Mesenchymal stem cell (in vitro differentiated cells and primary cell): ENCODE measurements around the gene ZNF407.

Source experiments
- DNase-seq: peaks from one replicate; pipeline ENCODE4 v3.0.0-alpha.2; 2013
- H2AFZ ChIP-seq: one replicate; pipeline ENCODE4 v1.6.1; 2013; ENCODE audit warnings: low read depth, mild to moderate bottlenecking, control low read depth, inconsistent platforms, low read length, moderate library complexity
- H2AK5ac ChIP-seq: 2 replicates; pipeline ENCODE4 v1.6.1; 2013; ENCODE audit warnings: low read length, moderate library complexity, mild to moderate bottlenecking, inconsistent platforms; ENCODE audit not compliant: severe bottlenecking
- H2BK120ac ChIP-seq: one replicate; pipeline ENCODE4 v1.6.1; 2013; ENCODE audit warnings: low read depth, mild to moderate bottlenecking, inconsistent platforms, low read length, moderate library complexity
- H2BK12ac ChIP-seq, 2 experiments: one replicate each; pipeline ENCODE4 v1.6.1; 2013; ENCODE audit warnings: inconsistent platforms in 2 of 2, low read length in 2 of 2, mild to moderate bottlenecking in 2 of 2, moderate library complexity in 2 of 2, control low read depth in 1 of 2
- H2BK15ac ChIP-seq: one replicate; pipeline ENCODE4 v1.6.1; 2013; ENCODE audit warnings: mild to moderate bottlenecking, low read depth, inconsistent platforms; ENCODE audit not compliant: poor library complexity, severe bottlenecking
- H2BK5ac ChIP-seq: 2 replicates; pipeline ENCODE4 v1.6.1; 2013; ENCODE audit warnings: low read depth, mild to moderate bottlenecking, low read length, control low read depth, inconsistent platforms; ENCODE audit not compliant: poor library complexity, severe bottlenecking
- H3K14ac ChIP-seq, 2 experiments: one replicate each; pipeline ENCODE4 v1.6.1; 2013; ENCODE audit warnings: inconsistent platforms in 2 of 2, low read length in 2 of 2, control low read depth in 1 of 2, mild to moderate bottlenecking in 1 of 2, moderate library complexity in 1 of 2
- H3K18ac ChIP-seq, 2 experiments: one replicate each; pipeline ENCODE4 v1.6.1; 2013; ENCODE audit warnings: inconsistent platforms in 2 of 2, low read length in 2 of 2, control low read depth in 1 of 2, low read depth in 1 of 2, mild to moderate bottlenecking in 1 of 2
- H3K23ac ChIP-seq, 2 experiments: one replicate each; pipeline ENCODE4 v1.6.1; 2013; ENCODE audit warnings: inconsistent platforms in 2 of 2, low read length in 2 of 2, mild to moderate bottlenecking in 2 of 2, moderate library complexity in 2 of 2, control low read depth in 1 of 2
- H3K27ac ChIP-seq: 2 replicates; pipeline ENCODE4 v1.5.1; 2013; ENCODE audit warnings: mild to moderate bottlenecking, moderate library complexity, low read length, control low read depth, inconsistent platforms; ENCODE audit not compliant: poor library complexity, severe bottlenecking
- H3K27me3 ChIP-seq, 2 experiments: 2 replicates each; pipeline versions ENCODE4 v1.6.1 to v1.7.0; 2013; ENCODE audit warnings: low read length in 2 of 2, mild to moderate bottlenecking in 2 of 2, moderate library complexity in 2 of 2, control low read depth in 1 of 2, inconsistent platforms in 1 of 2; ENCODE audit not compliant: control insufficient read depth in 1 of 2, insufficient read depth in 1 of 2
- H3K36me3 ChIP-seq, 2 experiments: 2 replicates each; pipeline versions ENCODE4 v1.6.1 to v1.7.0; 2013; ENCODE audit warnings: low read length in 2 of 2, control low read depth in 1 of 2, inconsistent platforms in 1 of 2, low read depth in 1 of 2, mild to moderate bottlenecking in 1 of 2; ENCODE audit not compliant: insufficient read depth in 2 of 2, control insufficient read depth in 1 of 2
- H3K4ac ChIP-seq, 2 experiments: one replicate each; pipeline ENCODE4 v1.6.1; 2013; ENCODE audit warnings: inconsistent platforms in 2 of 2, low read length in 2 of 2, mild to moderate bottlenecking in 2 of 2, moderate library complexity in 2 of 2, control low read depth in 1 of 2, low read depth in 1 of 2
- H3K4me1 ChIP-seq: 2 replicates; pipeline ENCODE4 v1.6.1; 2013; ENCODE audit warnings: low read depth, low read length, control low read depth; ENCODE audit not compliant: control insufficient read depth, insufficient read depth
- H3K4me2 ChIP-seq: 2 replicates; pipeline ENCODE4 v1.6.1; 2013; ENCODE audit warnings: low read length, mild to moderate bottlenecking, inconsistent platforms; ENCODE audit not compliant: poor library complexity, severe bottlenecking
- H3K4me3 ChIP-seq, 2 experiments: 2 replicates each; pipeline versions ENCODE4 v1.5.1 to v1.7.0; 2013; ENCODE audit warnings: low read length in 2 of 2, mild to moderate bottlenecking in 2 of 2, control low read depth in 1 of 2, low read depth in 1 of 2; ENCODE audit not compliant: insufficient read depth in 1 of 2
- H3K79me1 ChIP-seq: replicated peaks from 2 replicates; pipeline ENCODE4 v1.6.1; 2013; ENCODE audit warnings: mild to moderate bottlenecking, control low read depth, low read length, inconsistent platforms; ENCODE audit not compliant: poor library complexity, severe bottlenecking
- H3K9ac ChIP-seq: 2 replicates; pipeline ENCODE4 v1.7.0; 2013; ENCODE audit warnings: mild to moderate bottlenecking, low read length, moderate library complexity
- H3K9me3 ChIP-seq: 2 replicates; pipeline ENCODE4 v1.7.0; 2013; ENCODE audit warnings: mild to moderate bottlenecking, low read length; ENCODE audit not compliant: control insufficient read depth
- H4K8ac ChIP-seq: one replicate; pipeline ENCODE4 v1.6.1; 2013; ENCODE audit warnings: inconsistent platforms, mild to moderate bottlenecking, low read length, moderate library complexity
- H4K91ac ChIP-seq: one replicate; pipeline ENCODE4 v1.6.1; 2013; ENCODE audit warnings: mild to moderate bottlenecking, low read length, inconsistent platforms
- WGBS: methylation state at CpG from one replicate; pipeline ENCODE4 v1.1.7; 2013; ENCODE audit warnings: mixed read lengths; 5-methylcytosine and 5-hydroxymethylcytosine counted together

ZNF407 gene

DNA sequence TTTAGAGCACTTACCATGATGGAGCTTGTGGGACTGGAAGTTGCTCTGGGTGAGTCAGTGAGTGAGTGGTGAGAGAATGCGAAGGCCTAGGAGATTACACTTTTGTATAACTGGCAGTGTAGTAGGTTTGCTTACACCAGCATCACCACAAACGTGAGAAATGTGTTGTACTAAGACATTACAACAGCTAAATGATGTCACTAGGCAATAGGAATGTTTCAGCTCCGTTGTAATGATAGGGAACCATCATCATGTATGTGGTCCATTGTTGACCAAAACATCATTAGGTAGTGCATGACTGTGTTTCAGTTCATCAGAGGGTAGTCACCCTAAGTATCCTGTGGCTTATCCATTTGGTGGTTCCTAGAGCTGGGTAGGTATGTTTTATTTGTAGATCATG is 11.9 kb downstream of the ZNF407 start:
- Histone ChIP-seq H3K4ac (no peak overlapping the region), H3K23ac (no peak overlapping the region), H3K14ac (no peak overlapping the region), H3K4me2 (no peak overlapping the region), H3K27ac (no peak overlapping the region), H3K4me1 (peaks cover 4% of the 10 kb centered on the region), H2BK120ac (no peak overlapping the region), H2AFZ (no peak overlapping the region), H3K9me3 (peaks cover under 1% of the 10 kb centered on the region), H2BK15ac (no peak overlapping the region), H3K79me1 (peaks cover 29% of the 10 kb centered on the region), H4K8ac (no peak overlapping the region), H3K27me3 (no peaks in the 10 kb centered on the region), H3K18ac (no peak overlapping the region), H2BK5ac (no peak overlapping the region), H3K4me3 (no peak overlapping the region), H3K36me3 (no peaks in the 10 kb centered on the region), H2AK5ac (no peak overlapping the region), H2BK12ac (no peak overlapping the region), H3K9ac (no peak overlapping the region), H4K91ac (no peak overlapping the region)
- WGBS: 84% methylated on average over 3 of the region's 3 CpGs
- peak; percentile 75 for DNase-seq

DNA sequence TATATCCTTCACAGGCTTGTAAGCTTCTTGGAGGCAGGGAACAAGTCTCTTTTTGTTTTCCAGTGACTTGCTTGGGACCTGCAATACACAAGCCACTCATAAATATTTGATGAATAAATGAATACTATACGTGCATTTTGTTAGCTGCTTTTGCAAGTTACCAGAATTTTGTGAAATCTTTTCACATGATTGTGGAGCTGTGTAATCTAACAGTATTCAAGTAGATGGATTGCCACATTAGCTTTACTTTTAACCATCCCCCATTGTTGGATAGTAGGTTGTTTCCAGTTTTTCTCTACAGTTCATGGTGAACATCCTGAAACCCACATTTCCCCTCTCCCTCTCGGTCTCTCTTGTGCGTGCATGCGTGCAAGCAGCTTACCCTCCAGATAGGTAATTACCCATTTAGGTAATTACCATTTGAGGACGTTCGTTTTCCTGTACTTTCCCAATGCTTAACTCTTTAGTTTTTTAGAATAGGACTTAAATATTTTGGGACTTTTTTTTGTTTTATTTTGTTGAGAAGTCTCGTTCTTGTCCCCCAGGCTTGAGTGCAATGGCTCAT is 12.5 kb downstream of the ZNF407 start:
- no peak for DNase-seq
- no peak overlapping the region for H3K18ac ChIP-seq
- H3K27ac ChIP-seq: no peak overlapping the region
- H2BK12ac ChIP-seq: no peak overlapping the region
- no peak overlapping the region for H2BK15ac ChIP-seq
- peaks cover 2% of the 10 kb centered on the region for H3K4me1 ChIP-seq
- H3K79me1 ChIP-seq: peaks cover 32% of the 10 kb centered on the region
- no peak overlapping the region for H2BK5ac ChIP-seq
- H3K23ac ChIP-seq: no peak overlapping the region
- no peak overlapping the region for H3K4me2 ChIP-seq
- no peak overlapping the region for H2BK120ac ChIP-seq
- 100% methylated on average over 6 of the region's 7 CpGs for WGBS
- H3K4me3 ChIP-seq: no peak overlapping the region
- H3K14ac ChIP-seq: no peak overlapping the region
- H3K9ac ChIP-seq: no peak overlapping the region
- H2AFZ ChIP-seq: no peak overlapping the region
- H3K36me3 ChIP-seq: no peaks in the 10 kb centered on the region
- H3K27me3 ChIP-seq: no peaks in the 10 kb centered on the region
- no peak overlapping the region for H4K91ac ChIP-seq
- no peak overlapping the region for H2AK5ac ChIP-seq
- H3K4ac ChIP-seq: no peak overlapping the region
- peaks cover 5% of the 10 kb centered on the region for H3K9me3 ChIP-seq
- no peak overlapping the region for H4K8ac ChIP-seq

DNA sequence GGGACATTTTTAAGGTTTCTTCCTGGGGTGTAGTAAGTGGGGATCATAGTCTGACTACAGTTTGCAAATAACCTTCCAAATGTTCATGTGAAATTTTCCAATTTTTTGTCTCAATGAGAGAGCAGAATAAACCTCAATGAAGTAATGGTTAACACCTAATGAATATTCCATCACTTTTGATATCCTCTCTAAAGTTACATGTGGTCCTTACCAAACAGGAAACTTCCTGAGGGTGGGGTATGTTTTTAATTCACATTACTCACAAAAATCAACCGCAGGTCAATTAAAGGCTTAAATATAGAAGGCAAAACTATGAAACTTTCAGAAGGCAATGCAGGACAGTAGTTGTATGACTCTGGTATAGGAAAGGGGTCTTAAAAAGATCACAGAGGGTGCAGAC is 13.2 kb downstream of the ZNF407 start:
- Histone ChIP-seq H3K9me3 (peaks cover 5% of the 10 kb centered on the region), H3K18ac (no peak overlapping the region)
- no CpG with 5 or more reads among the region's 1 CpG for WGBS

GRCh38 chr18:74611765-74612164 is 14.1 kb downstream of the ZNF407 start:
- peaks cover under 1 to 2% of the 10 kb centered on the region in 2 experiments for H3K36me3 ChIP-seq
- WGBS: 98% methylated on average over 3 of the region's 4 CpGs
- H2BK5ac ChIP-seq: no peak overlapping the region
- H3K79me1 ChIP-seq: peaks cover 29% of the 10 kb centered on the region
- H3K4ac ChIP-seq: no peak overlapping the region
- no peak overlapping the region for H2BK120ac ChIP-seq
- H4K91ac ChIP-seq: no peak overlapping the region
- H3K27ac ChIP-seq: no peak overlapping the region
- no peak overlapping the region for H3K4me2 ChIP-seq
- H2AFZ ChIP-seq: no peak overlapping the region
- H3K27me3 ChIP-seq: no peaks in the 10 kb centered on the region
- no peak overlapping the region for H3K9ac ChIP-seq
- H3K4me1 ChIP-seq: no peaks in the 10 kb centered on the region
- H2BK12ac ChIP-seq: no peak overlapping the region
- no peak overlapping the region for H3K18ac ChIP-seq
- no peak overlapping the region for H3K14ac ChIP-seq
- no peak overlapping the region for H3K4me3 ChIP-seq
- no peak for DNase-seq
- no peak overlapping the region for H4K8ac ChIP-seq
- no peak overlapping the region for H3K23ac ChIP-seq
- H2BK15ac ChIP-seq: no peak overlapping the region
- H3K9me3 ChIP-seq: peaks cover 5% of the 10 kb centered on the region
- H2AK5ac ChIP-seq: no peak overlapping the region

More for the DNA sequence above, 13.2 kb downstream of the ZNF407 start:
- Histone ChIP-seq H3K4ac (no peak overlapping the region), H2BK120ac (no peak overlapping the region), H2AK5ac (no peak overlapping the region), H2BK5ac (no peak overlapping the region), H3K27ac (no peak overlapping the region), H3K9ac (no peak overlapping the region), H3K4me3 (no peak overlapping the region), H3K27me3 (no peaks in the 10 kb centered on the region), H3K4me1 (no peaks in the 10 kb centered on the region), H3K4me2 (no peak overlapping the region), H3K79me1 (peaks cover 30% of the 10 kb centered on the region), H4K8ac (no peak overlapping the region), H3K36me3 (no peaks in the 10 kb centered on the region), H3K23ac (no peak overlapping the region), H3K14ac (no peak overlapping the region), H2BK12ac (no peak overlapping the region), H2BK15ac (no peak overlapping the region), H4K91ac (no peak overlapping the region), H2AFZ (no peak overlapping the region)
- DNase-seq: no peak
